ENCODE measurements around the gene TCF15.
"Not testable (repeated sequence)": the region's sequence is repeated elsewhere in the genome, so short reads cannot be mapped to it uniquely, and the experiment has no call there.

The TCF15 gene

DNA sequence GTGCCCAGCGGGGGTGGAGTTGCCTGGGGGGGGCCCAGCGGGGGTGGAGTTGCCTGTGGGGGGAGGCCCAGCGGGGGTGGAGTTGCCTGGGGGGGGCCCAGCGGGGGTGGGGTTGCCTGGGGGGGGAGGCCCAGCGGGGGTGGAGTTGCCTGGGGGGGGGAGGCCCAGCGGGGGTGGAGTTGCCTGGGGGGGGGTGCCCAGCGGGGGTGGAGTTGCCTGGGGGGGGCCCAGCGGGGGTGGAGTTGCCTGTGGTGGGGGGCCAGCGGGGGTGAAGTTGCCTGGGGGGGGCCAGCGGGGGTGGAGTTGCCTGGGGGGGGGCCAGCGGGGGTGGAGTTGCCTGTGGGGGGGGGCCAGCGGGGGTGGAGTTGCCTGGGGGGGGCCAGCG, 31.9 kb upstream of the TCF15 start:
- DNase-seq (ENCODE audit: low spot score), result not testable (repeated sequence)

DNA sequence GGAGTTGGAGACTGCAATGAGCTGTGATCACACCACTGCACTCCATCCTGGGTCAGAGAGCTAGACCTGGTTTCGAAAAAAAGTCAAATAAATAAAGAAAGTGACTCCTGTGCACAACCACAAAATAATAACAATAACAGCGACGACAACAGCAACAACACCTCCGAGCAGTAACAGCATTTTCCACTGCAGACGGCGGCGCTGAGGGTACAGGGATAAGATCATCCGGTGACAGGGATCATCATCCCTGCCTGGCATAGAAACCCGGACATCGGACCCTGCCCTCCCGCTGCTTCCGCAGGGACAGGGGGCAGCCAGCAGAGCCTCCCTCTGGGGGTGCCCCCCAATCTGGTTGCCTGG, 31.4 kb upstream of the TCF15 start:
- no peak for DNase-seq (ENCODE audit: low spot score)

DNA sequence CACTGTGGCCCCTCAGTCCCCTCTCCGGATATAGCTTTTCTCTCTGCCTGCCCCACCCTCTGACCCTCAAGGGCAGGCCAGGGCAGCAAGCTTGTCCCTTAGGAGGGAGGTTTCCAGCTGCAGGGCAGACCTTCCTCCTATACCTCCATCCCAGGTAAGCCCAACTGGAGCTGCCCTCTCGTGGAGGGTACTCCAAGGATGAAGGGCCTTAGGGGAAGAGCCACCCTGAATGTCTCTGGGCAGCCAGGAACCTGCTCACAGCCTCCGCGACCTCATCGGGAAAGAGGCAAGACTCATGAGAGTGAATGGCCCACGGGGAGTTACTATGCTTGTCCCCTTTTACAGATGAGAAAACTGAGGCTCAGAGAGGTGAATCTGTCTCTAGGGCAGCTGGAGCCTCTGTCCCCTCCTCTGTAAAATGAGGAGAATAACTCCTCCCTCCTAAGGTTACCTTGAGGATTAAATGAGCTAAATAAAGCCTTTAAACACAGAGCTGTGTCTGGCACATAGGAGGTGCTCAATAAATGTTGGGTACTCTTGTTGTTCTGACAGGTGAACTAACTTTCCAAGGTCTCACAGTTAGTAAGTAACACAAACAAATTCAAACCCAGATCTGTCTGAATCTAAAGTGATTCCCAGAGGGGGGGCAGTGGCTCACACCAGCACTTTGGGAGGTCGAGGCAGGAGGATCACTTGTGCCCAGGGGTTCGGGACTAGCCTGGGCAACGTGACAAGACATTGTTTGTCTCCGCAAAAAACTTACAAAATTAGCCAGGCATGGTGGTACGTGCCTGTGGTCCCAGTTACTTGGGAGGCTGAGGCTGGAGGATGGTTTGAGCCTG, 30.8 kb upstream of the TCF15 start:
- DNase-seq (ENCODE audit: low spot score), result no peak

DNA sequence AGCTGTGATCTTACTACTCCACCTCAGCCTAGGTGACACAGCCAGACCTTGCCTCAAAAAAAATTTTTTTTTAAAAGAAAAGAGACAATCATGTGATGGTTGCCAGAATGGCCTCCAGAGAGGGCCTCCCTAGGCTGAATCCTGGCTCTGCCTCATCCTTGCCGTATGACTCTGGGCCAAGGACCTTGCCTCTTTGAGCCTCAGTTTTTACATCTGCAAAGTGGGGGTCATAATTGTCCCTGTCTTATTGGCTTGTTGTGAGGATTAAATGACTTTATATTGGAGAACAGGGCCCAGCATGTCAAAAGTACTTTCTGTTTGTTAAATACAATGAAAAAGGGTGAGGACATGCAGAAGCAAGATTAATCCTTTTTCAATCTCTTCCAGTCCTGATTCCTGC, 28.5 kb upstream of the TCF15 start:
- no peak for DNase-seq (ENCODE audit: low spot score)

DNA sequence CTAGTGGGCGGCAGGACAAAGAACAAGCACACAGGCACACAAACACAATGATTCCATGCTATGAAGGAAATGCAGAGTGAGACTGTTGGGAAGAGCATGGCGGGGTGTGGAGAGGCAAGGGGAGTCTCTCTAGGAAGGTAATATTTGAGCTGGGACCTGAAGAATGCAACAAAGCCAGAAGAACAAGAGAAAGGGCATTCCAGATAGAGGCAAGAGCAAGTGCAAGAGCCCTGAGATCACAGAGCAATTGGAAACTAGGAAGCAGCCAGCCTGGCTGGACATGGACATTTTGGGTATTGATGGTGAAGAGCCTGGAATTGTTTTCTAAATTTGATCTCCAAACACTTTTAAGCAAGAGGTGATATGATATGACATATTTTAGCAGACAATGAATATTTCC, 27.4 kb upstream of the TCF15 start:
- no peak for DNase-seq (ENCODE audit: low spot score)

DNA sequence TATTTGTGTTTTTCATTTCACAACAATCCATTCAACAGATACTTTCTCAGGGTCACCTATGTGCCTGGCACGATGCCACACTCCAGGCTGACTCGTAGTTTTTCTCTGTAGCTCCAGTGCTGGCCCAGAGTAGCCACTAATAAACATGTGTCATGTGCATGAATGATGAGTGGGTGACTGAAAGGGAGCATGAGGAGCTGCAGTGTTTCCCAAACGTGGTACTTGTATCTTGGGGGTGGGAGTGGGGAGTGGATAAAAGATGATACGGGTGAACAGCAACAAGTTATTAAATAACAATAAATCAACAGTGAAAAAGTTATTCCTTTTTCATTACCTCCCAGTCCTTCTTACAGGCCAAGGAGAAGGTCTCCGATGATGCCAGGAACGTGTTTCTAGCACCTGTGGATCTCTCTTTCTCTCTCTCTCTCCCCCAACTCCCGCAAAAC, 25.8 kb upstream of the TCF15 start:
- DNase-seq (ENCODE audit: low spot score), result no peak

DNA sequence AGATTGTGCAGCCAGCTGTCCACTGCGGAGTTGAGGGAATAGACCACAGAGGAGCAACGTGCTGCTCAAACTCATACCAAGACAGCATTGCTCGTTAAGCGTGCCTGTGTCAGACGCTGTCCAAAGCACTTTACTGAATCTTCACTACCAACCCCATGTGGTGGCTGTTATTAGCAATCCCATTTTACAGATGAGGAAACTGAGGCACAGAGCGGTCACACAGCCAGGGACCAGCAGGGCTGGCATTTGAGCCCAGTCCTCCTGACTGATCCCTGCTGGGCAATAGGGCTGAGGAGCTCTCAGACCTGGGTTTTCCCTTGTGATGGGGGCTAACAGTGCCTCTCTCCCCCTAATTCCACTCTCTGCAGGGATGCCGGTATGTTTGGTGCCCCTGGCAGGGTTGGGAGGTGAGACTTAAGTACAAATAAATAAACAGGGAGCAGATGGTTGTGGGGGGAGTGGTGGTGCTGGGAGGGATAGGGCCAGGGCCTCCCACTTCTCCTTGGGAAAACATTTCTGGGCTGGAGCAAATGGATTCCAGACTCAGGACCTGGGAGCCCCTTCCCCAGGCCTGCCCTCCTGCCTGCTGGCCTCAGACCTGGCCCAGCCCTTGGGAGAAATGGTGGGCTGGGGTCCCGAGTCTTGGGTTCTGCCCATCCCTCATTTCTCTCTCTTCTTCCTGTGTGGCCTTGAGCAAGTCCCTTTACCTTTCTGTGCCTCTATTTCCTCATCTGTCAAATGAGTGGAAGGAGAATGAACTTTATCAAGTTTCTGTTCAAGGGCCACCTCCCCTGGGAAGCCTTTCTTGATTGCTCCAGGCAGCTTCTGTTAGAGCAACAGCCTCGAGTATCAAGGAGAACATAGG, 25.2 kb upstream of the TCF15 start:
- no peak for DNase-seq (ENCODE audit: low spot score)

DNA sequence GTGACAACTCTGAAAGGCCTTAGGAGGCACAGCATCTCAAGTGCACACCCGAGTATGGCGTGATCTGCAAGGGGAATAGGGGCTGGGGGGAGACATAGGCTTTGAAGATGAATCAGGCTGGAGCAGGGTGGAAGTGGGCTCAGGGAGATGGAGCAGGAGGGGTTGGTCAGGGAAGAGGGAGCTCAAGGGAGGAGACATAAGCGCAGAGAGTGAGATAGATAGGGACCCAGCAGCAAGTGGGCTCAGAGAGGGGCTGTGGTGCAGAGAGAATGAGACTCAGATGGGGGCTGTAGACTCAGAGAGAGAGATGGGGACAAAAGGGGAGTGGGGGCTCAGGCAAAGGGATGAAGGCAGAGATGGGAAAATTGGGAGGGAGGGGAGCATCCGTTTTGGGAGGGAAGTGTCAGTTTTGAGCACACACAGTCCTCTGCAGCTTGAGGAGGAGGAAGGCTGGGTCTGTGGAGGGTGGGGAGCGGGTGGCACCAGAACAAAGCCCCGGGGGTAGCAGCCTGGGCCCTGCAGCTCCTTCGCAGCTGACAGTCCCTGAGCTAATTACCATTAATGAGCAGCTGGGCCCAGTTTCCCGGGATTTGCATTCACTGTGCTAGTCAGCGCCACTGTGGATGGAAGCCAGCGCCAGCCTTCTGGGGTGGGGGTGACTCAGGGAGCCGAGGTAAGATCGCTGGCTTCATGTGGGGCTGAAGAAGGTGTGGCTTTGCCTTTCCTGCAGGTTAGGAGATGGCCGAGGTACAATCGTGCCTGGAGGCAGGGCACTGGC, 24.2 kb upstream of the TCF15 start:
- no peak for DNase-seq (ENCODE audit: low spot score)

DNA sequence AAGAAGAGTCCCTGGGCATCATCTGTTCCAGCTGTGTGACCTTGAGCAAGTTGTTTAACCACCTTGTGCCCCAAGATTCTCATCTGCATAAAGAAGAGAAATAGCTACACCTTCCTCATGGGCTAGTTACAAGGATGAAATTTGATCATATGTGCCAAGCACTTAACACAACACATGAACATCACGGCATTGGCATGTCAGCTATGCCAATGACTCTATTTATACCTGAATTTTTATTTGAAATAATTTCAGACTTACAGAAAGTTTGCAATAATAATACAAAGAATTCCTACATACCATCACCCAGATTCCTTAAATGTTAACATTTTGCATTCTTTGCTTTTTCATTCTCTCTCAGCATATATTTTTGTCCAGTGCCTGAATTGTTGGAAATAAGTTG, 21.0 kb upstream of the TCF15 start:
- no peak for DNase-seq (ENCODE audit: low spot score)

DNA sequence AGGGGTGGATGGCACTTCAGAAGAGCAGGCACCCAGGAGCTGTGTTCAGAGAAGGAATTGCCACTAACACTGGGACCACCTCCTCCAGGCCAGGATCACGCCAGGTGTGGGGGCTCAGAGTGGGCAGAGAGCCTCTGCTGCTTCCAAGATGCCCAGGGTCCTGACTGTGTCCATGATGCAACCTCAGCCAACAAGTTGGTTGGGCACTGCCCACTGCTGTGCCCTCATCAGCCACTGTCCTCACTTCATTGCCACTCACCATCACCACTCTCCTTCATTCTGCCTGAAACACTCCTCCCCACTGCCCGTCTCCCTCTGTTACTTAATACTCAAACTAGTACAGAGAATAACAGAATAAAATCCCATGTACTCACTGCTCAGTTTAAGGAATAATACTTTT, 16.5 kb upstream of the TCF15 start:
- DNase-seq (ENCODE audit: low spot score), result no peak

DNA sequence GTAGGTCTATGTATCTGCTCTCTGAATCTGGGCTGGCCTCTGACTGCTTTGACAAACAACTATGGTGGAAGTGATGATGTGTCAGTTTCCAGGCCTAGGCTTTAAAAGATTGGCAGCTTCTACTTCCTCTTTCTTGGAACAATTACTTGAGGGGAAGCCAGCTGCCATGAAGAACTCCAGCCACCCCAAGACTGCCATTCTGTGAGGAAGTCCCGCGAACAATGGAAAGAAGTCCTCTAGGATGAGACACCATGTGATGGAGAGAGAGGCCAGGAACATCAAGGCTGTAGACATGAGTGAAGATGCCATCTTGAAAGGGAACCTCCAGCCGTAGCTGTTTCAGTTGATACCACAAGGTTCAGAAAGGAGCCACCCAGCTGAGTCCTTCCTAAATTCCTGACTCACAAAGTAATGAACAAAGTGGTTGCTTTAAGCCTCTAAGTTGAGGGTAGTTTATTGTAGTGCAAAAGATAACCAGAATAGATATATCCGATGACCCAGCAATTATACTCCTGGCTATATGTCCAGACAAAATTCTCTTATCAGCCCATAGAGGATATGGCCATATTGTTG, 15.3 kb upstream of the TCF15 start:
- DNase-seq (ENCODE audit: low spot score), result no peak

DNA sequence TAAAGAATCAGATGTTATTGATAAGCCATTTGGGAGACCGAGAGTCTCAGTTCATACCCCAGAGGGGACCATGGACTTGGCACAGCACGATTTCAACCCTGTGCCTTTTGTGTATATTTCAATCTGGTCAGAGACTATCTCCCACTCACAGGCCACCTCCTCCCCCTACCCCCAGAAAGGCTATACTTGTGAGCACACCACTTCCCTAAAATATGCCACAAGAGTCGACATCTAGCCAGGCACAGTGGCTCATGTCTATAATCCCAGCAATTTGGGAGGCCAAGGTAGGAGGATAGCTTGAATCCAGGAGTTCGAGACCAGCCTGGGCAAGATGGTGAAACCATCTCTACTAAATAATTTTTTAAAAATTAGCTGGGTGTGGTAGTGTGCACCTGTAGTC, 13.6 kb upstream of the TCF15 start:
- no peak for DNase-seq (ENCODE audit: low spot score)

DNA sequence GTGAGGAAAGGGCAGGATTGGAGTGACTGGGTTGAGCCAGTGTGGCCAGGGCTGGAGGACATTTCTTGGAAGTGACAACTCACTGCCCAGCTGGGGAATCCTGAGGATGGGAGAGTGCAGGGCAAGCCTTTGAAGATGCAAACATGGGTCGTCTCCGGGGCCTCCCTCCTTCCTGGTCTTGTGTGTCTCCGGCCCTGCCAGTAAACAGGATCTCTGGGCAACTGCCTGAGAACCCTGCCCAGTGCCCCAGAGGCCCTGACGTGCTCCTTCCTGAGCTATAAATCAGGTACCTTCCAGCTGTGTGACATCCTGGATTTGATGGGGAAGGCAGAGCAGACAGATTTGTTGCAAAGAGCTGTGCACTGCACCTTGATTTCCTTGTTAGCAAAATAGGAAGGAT, 12.9 kb upstream of the TCF15 start:
- no peak for DNase-seq (ENCODE audit: low spot score)

DNA sequence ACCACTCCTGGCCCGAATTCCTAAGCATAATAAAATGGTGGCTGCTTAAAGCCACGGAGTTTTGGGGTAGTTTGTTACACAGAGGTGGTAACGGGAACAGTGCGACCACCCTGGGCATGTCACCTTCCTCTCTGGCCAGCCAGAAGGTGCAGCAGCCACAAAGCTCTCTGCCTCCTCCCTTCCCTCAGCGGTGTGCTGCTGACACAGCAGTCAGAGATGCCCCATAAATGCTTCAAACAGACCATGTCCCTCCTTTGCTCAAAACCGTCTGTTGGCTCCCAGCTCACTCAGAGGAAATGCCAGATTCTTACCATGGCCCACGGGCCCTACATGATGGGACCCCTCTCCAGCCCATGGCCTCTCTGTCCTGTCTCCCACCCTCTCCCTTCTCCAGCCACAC, 12.1 kb upstream of the TCF15 start:
- DNase-seq (ENCODE audit: low spot score), result no peak

DNA sequence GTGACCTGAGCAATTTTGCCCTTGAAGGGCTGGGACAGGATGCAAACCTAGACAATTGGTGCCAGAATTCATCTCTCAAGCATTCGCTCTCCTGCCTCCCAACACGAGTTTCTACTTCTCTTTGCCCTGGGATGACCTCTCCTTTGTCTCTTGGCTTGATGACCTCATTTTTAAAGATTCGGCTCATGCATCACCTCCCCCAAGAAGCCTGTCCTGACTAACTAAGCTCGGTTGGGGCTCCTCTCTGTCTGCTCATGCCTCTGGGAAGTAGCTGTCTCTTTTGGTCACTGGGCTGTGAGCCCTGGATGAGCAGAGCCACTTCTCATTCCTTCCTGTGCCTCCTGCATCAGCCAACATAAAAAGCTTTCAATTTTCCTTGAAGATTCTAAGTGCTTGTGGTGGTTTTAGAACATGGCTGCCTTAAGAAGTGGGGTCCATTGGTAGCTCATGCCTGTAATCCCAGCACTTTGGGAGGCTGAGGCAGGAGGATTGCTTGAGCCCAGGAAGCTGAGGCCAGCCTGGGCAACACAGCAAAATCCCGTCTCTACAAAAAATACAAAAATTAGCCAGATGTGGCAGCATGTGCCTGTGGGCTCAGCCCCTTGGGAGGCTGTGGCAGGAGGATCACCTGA, 11.1 kb upstream of the TCF15 start:
- DNase-seq (ENCODE audit: low spot score), result no peak

DNA sequence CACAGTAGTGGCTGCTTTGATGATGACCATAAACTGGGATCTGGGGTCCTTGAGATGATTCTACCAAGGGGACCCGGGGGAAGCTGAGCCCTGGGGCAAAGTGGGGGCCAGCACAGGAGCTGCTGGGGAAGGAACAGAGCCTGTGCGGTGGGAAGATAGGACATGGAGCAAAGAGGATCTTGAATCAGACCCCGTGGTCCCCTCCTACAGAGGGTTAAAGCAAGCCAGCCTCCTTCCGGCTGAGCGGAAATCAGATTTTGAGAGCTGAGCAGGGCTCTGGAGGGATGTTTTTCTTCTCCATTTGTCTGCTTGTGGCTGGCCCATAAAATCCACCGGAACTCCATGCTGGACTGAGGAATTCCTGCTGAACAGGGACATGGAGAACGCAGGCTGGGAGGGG, 10.1 kb upstream of the TCF15 start:
- no peak for DNase-seq (ENCODE audit: low spot score)

DNA sequence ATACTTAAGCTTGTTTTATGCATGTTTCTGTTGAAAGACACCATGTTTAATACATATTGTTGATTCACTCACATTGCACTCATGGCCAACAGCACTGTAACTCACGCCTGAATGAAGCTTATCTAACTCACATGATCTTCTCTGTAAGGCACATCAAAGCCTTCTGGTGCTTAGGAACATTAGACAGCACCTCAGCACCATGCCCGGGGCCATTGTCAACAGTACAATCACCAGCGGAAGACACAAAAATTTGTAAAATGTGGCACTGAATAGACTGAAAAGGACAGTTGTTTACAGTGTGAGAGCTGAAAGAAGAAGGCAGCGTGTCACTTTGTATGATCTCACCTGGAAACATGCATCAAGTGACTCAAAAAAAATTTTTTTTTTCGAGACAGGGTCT, 8.9 kb upstream of the TCF15 start:
- DNase-seq (ENCODE audit: low spot score), result no peak

DNA sequence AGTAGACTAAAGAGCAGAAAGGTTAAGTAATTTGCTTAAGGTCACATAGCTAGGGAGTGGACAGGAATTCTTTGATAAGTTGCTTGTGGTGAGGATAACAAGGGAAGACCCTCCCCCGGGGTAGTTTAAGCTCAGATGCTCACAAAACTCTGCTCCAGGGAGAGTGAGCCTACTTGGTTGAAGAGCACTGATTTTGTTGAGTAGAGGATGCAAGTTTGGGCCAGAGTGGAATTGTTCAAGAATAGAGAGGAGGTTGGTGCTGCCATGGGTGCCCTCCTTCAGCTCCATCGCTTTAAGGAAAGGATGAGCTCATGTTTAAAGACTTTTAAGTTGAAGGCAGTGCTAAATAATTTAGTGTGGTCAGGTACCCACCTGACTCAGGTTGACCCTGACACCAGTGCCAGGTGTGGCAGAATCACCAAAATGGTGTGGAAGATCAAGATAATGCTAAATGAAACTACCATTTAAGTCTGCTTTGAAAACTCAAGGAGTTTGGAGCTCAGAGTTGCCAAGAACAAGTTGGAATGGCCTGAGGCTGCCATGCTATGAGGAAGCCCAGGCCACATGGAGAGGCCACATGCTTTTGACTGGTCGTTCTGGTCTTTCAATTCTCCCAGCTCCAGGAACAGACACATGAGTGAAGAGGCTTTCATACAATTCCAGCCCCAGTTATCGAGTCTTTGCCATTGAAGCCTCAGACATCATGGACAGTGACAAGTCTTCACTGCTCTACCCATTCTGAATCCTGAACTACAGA, 8.0 kb upstream of the TCF15 start:
- DNase-seq (ENCODE audit: low spot score), result no peak

DNA sequence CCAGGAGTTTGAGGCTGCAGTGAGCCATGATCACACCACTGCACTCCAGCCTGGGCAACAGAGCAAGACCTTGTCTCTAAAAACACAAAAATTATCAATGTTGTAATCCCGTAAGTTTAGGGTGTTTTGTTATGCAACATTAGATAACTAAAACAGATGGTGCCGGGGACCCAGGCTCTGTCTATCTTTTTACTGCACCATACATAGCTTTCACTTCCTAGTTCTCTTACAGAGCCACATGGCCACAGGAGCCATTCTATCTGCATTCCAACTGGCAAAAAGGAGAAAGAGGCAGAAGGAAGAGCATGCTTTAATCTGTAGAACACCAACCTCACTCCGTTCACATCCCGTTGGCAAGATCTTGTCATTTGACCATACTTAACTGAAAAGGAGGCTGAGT, 5.4 kb upstream of the TCF15 start:
- DNase-seq (ENCODE audit: low spot score), result no peak

DNA sequence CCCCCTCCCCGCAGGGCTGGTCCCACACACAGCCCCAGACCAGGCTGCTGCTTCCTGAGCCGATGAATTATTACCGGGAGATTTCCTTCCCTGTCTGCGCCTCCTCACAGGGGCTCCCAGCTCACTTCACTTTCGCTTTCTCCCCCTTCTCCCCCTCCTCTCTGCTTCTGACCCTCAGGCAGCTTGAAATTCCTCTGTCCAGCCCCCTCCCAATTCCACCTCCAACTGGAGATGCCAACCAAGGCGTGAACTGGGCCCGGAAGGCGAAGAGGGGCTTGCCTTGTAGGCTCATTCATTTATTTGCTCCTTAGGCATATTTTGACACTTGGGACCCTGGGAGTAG, 1.7 kb upstream of the TCF15 start:
- no peak for DNase-seq (ENCODE audit: low spot score)
